Activated B cell treated with CpG ODN at 0.5 μM for 24 hours (primary cell): ENCODE data around the gene IGF2BP2. TPM values are rescaled to one million over a fixed set of nuclear protein-coding genes. Genes with fewer than 3 reads are reported as not detected.

Source experiments
- ATAC-seq: fragments of 200-7000 bp; cut with Tn5 transposase; one replicate; pipeline ENCODE4 v1.10.0; 2021; ENCODE audit warnings: low read depth, mild to moderate bottlenecking, moderate library complexity
- CTCF ChIA-PET: fragments of 350-600 bp; sonication (Branson Sonifier 250); formaldehyde crosslinking; loops from one replicate; lab custom pipeline; 2021; ENCODE audit warnings: antibody characterized with exemption; lab: Charles Lee
- POLR2A ChIA-PET: fragments of 350-600 bp; sonication (Branson Sonifier 250); formaldehyde crosslinking; loops from one replicate; lab custom pipeline; 2021; ENCODE audit warnings: antibody characterized with exemption; lab: Charles Lee
- DNase-seq: peaks from one replicate; pipeline ENCODE4 v3.0.0; 2022
- H3K27ac Mint-ChIP-seq: one replicate; pipeline ENCODE4 v1.8.0; 2020; ENCODE audit warnings: mixed read lengths
- H3K27me3 Mint-ChIP-seq: one replicate; pipeline ENCODE4 v1.8.0; 2021; ENCODE audit warnings: mixed read lengths
- H3K36me3 Mint-ChIP-seq: one replicate; pipeline ENCODE4 v1.8.0; 2021; ENCODE audit warnings: low read depth, mixed read lengths
- H3K4me1 Mint-ChIP-seq: one replicate; pipeline ENCODE4 v1.8.0; 2021; ENCODE audit warnings: mixed read lengths
- H3K4me3 Mint-ChIP-seq: one replicate; pipeline ENCODE4 v1.8.0; 2020; ENCODE audit warnings: mild to moderate bottlenecking, mixed read lengths
- H3K9me3 Mint-ChIP-seq: one replicate; pipeline ENCODE4 v1.8.0; 2020; ENCODE audit warnings: mixed read lengths
- CTCF ChIP-seq: fragments of 200-600 bp; IDR thresholded peaks from one replicate; pipeline ENCODE4 v1.8.0; 2022; ENCODE audit warnings: antibody characterized with exemption, mild to moderate bottlenecking
- intact Hi-C: fragments of 100-400 bp; cut with micrococcal nuclease; formaldehyde crosslinking; loops from one replicate; pipeline ENCODE4 v1.15.1; 2024
- total RNA-seq: library from RNA; stranded (reverse); gene quantifications from 2 replicates; pipeline ENCODE4 v1.2.3, GENCODE V29; 2022

Gene IGF2BP2
- total RNA-seq, 1 donor from 2014 or later: 0.69 TPM

- DNase-seq (no peak), ATAC-seq (no peak)
- H3K4me3 Mint-ChIP-seq: no peak overlapping the region
- intact Hi-C loops: loop anchor here (1.0 kb wide), 1 partner anchor 34 kb away; no protein-coding TSS in a partner anchor
- no peak for TF ChIP-seq CTCF
- ChIA-PET POLR2A (no interaction called here), CTCF (interaction anchor here (0.8 to 2.6 kb wide), 2 partner anchors 11 to 34 kb away, joined by 3 to 11 read pairs; no protein-coding TSS in a partner anchor)
- no peaks in the 10 kb centered on the region for H3K4me1 Mint-ChIP-seq
- no peaks in the 10 kb centered on the region for H3K36me3 Mint-ChIP-seq
- peaks cover 3% of the 10 kb centered on the region for H3K27me3 Mint-ChIP-seq
- H3K9me3 Mint-ChIP-seq: no peaks in the 10 kb centered on the region
- H3K27ac Mint-ChIP-seq: no peak overlapping the region
These were observed 90.7 kb downstream of the IGF2BP2 start for GRCh38 chr3:185733980-185734724.

GRCh38 chr3:185732782-185733181, 92.1 kb downstream of the IGF2BP2 start:
- ChIA-PET CTCF (interaction anchor here (1.1 kb wide), 1 partner anchor 36 kb away, joined by 4 read pairs; no protein-coding TSS in a partner anchor), POLR2A (no interaction called here)
- Mint-ChIP-seq H3K36me3 (no peaks in the 10 kb centered on the region), H3K9me3 (no peaks in the 10 kb centered on the region), H3K4me1 (no peaks in the 10 kb centered on the region), H3K27me3 (peaks cover 3% of the 10 kb centered on the region), H3K4me3 (no peak overlapping the region), H3K27ac (no peak overlapping the region)
- intact Hi-C loops: no loop called here
- no peak for TF ChIP-seq CTCF
- no peak for DNase-seq
- no peak for ATAC-seq

GRCh38 chr3:185730550-185730949, 94.3 kb downstream of the IGF2BP2 start:
- Mint-ChIP-seq H3K4me3 (no peak overlapping the region), H3K27me3 (peaks cover 4% of the 10 kb centered on the region), H3K36me3 (no peaks in the 10 kb centered on the region), H3K27ac (no peak overlapping the region), H3K4me1 (no peaks in the 10 kb centered on the region), H3K9me3 (no peaks in the 10 kb centered on the region)
- CTCF ChIA-PET: no interaction called here
- ATAC-seq (no peak), DNase-seq (no peak)
- intact Hi-C loops: no loop called here
- POLR2A ChIA-PET: no interaction called here
- no peak for TF ChIP-seq CTCF

- ATAC-seq (no peak), DNase-seq (no peak)
- no peak for TF ChIP-seq CTCF
- intact Hi-C loops: no loop called here
- POLR2A ChIA-PET: no interaction called here
- no peaks in the 10 kb centered on the region for H3K36me3 Mint-ChIP-seq
- H3K27me3 Mint-ChIP-seq: peaks cover 4% of the 10 kb centered on the region
- no peaks in the 10 kb centered on the region for H3K9me3 Mint-ChIP-seq
- CTCF ChIA-PET: no interaction called here
- no peak overlapping the region for H3K4me3 Mint-ChIP-seq
- no peak overlapping the region for H3K27ac Mint-ChIP-seq
- no peaks in the 10 kb centered on the region for H3K4me1 Mint-ChIP-seq
These were observed 95.3 kb downstream of the IGF2BP2 start for GRCh38 chr3:185729337-185730055.

GRCh38 chr3:185728630-185729336, 96.1 kb downstream of the IGF2BP2 start:
- H3K36me3 Mint-ChIP-seq: no peaks in the 10 kb centered on the region
- intact Hi-C loops: no loop called here
- TF ChIP-seq CTCF: no peak
- H3K4me1 Mint-ChIP-seq: no peaks in the 10 kb centered on the region
- CTCF ChIA-PET: no interaction called here
- H3K27ac Mint-ChIP-seq: no peak overlapping the region
- POLR2A ChIA-PET: no interaction called here
- no peaks in the 10 kb centered on the region for H3K9me3 Mint-ChIP-seq
- no peak for DNase-seq
- no peak overlapping the region for H3K4me3 Mint-ChIP-seq
- peaks cover 4% of the 10 kb centered on the region for H3K27me3 Mint-ChIP-seq
- no peak for ATAC-seq
